Left lobe of liver (tissue), 2 donors: Measurements from ENCODE around the gene FKBP8. TPM values are rescaled to one million over a fixed set of nuclear protein-coding genes. Genes with fewer than 3 reads are reported as not detected.
A peak's percentile ranks its signal among the peaks of the same experiment; 100 is the strongest.
"Not testable (repeated sequence)": the region's sequence is repeated elsewhere in the genome, so short reads cannot be mapped to it uniquely, and the experiment has no call there.

ENCODE experiments used
- ATAC-seq: fragments of 200-7000 bp; cut with Tn5 transposase; one replicate; pipeline ENCODE4 v1.9.1; 2020; ENCODE audit warnings: mild to moderate bottlenecking, moderate library complexity
- DNase-seq: peaks from one replicate; pipeline ENCODE4 v3.0.0-alpha.2; 2020; ENCODE audit warnings: low spot score
- total RNA-seq: library from RNA; stranded (reverse); gene quantifications from one replicate; pipeline ENCODE4 v1.2.1, GENCODE V29; 2021
- donor health status: DM: no; HTN: no; CAD: no; lungs with moderate emphysema.
- donor health status: DM: no; HTN: yes; CAD: no.

FKBP8 gene
- 116 TPM for total RNA-seq

- ATAC-seq (peak; percentile 98), DNase-seq (peak; percentile 95)
These were observed at the start of gene FKBP8 for GRCh38 chr19:18542941-18543813. Gene FKBP8 (minus strand): TSS chr19:18543573. CDS start chr19:18541970, 1,603 bp downstream.

GRCh38 chr19:18592732-18593131, 49.4 kb upstream of the FKBP8 start:
- not testable (repeated sequence) for ATAC-seq, DNase-seq

GRCh38 chr19:18591735-18592385, 48.5 kb upstream of the FKBP8 start:
- DNase-seq (no peak), ATAC-seq (no peak)

- ATAC-seq (no peak), DNase-seq (no peak)
These were observed 47.2 kb upstream of the FKBP8 start for GRCh38 chr19:18590273-18591272.

- peak; percentile 80 for ATAC-seq
- peak; percentile 76 for DNase-seq
These were observed 46.3 kb upstream of the FKBP8 start for GRCh38 chr19:18589380-18590272.

- DNase-seq (peak; percentile 78), ATAC-seq (peak; percentile 89)
These were observed 45.4 kb upstream of the FKBP8 start, which contains the start of gene REX1BD for GRCh38 chr19:18588611-18589379. Gene REX1BD (plus strand): TSS chr19:18588798. CDS start chr19:18588802, 4 bp downstream.

- no peak for ATAC-seq
- no peak for DNase-seq
These were observed 44.7 kb upstream of the FKBP8 start for GRCh38 chr19:18587962-18588610.

- ATAC-seq, result no peak
- no peak for DNase-seq
These were observed 44.2 kb upstream of the FKBP8 start for GRCh38 chr19:18587561-18587960.

GRCh38 chr19:18586306-18586705, 42.9 kb upstream of the FKBP8 start:
- no peak for ATAC-seq
- DNase-seq, result no peak

GRCh38 chr19:18580311-18580710, 36.9 kb upstream of the FKBP8 start:
- DNase-seq (peak; percentile 70), ATAC-seq (peak; percentile 86)

- ATAC-seq (no peak), DNase-seq (no peak)
These were observed 34.1 kb upstream of the FKBP8 start for GRCh38 chr19:18577365-18577914.

GRCh38 chr19:18576383-18576782, 33.0 kb upstream of the FKBP8 start:
- DNase-seq (no peak), ATAC-seq (no peak)

- ATAC-seq, result no peak
- no peak for DNase-seq
These were observed 31.4 kb upstream of the FKBP8 start for GRCh38 chr19:18574691-18575291.

- peak; percentile 99 for DNase-seq
- ATAC-seq, result peak; percentile 97
These were observed 28.4 kb upstream of the FKBP8 start, which contains the start of gene UBA52 for GRCh38 chr19:18571564-18572344. Gene UBA52 (plus strand): TSS chr19:18571857. CDS start chr19:18573301, 1,444 bp downstream.

GRCh38 chr19:18568367-18568766, 25.0 kb upstream of the FKBP8 start:
- no peak for ATAC-seq
- DNase-seq, result no peak

- no peak for DNase-seq
- ATAC-seq, result no peak
These were observed 23.6 kb upstream of the FKBP8 start for GRCh38 chr19:18566953-18567352.

GRCh38 chr19:18562086-18562485, 18.7 kb upstream of the FKBP8 start:
- ATAC-seq (no peak), DNase-seq (no peak)
